Kidney (tissue), 14 donors: ENCODE measurements around the gene MED27. TPM values are rescaled to one million over a fixed set of nuclear protein-coding genes. Genes with fewer than 3 reads are reported as not detected.
A peak's percentile ranks its signal among the peaks of the same experiment; 100 is the strongest.

Experiments
- DNase-seq, 5 donors: peaks; one replicate each; pipeline ENCODE4 v3.0.0-alpha.2; 2013 to 2020
- FAIRE-seq: peaks from 2 replicates; lab custom pipeline; 2012; peaks lifted over from hg19 to GRCh38; lab: Jason Lieb, UNC
- H3K27ac ChIP-seq, 2 donors: one replicate each; pipeline ENCODE4 v1.7.0; 2013; ENCODE audit warnings: low read depth in 2 of 2, low read length in 2 of 2, inconsistent platforms in 1 of 2
- H3K27me3 ChIP-seq: one replicate; pipeline ENCODE4 v1.7.1; 2013; ENCODE audit warnings: low read length, inconsistent platforms; ENCODE audit not compliant: control insufficient read depth, insufficient read depth
- H3K36me3 ChIP-seq, 3 donors: one replicate each; pipeline versions ENCODE4 v1.7.0 to v1.7.1; 2013; ENCODE audit warnings: low read length in 3 of 3, control low read depth in 1 of 3, inconsistent platforms in 1 of 3; ENCODE audit not compliant: insufficient read depth in 3 of 3, control insufficient read depth in 2 of 3
- H3K4me1 ChIP-seq, 3 donors: one replicate each; pipeline versions ENCODE4 v1.7.0 to v1.7.1; 2013; ENCODE audit warnings: low read length in 3 of 3, inconsistent platforms in 1 of 3, low read depth in 1 of 3; ENCODE audit not compliant: control insufficient read depth in 2 of 3, insufficient read depth in 2 of 3
- H3K4me3 ChIP-seq, 3 donors: one replicate each; pipeline versions ENCODE4 v1.7.0 to v1.8.1; 2013; ENCODE audit warnings: low read length in 3 of 3, control low read depth in 1 of 3, inconsistent platforms in 1 of 3
- H3K9ac ChIP-seq, 3 donors: one replicate each; pipeline versions ENCODE4 v1.7.0 to v1.7.1; 2013; ENCODE audit warnings: low read length in 3 of 3, control low read depth in 1 of 3, inconsistent platforms in 1 of 3
- H3K9me3 ChIP-seq, 3 donors: one replicate each; pipeline versions ENCODE4 v1.7.0 to v1.7.1; 2013; ENCODE audit warnings: low read length in 3 of 3, control low read depth in 1 of 3, inconsistent platforms in 1 of 3; ENCODE audit not compliant: control insufficient read depth in 2 of 3, insufficient read depth in 1 of 3
- intact Hi-C: fragments of 100-400 bp; cut with DNase I; formaldehyde crosslinking; loops from one replicate; pipeline ENCODE4 v1.11.1; 2022
- polyA plus RNA-seq: library from polyadenylated mRNA; stranded (reverse); fragments of 350-450 nt; fragmentation: Illumina TruSeq; extraction: RNeasy Lipid Tissue Mini Kit (QIAGEN cat#74804); gene quantifications from one replicate; pipeline ENCODE4 v1.2.3, GENCODE V29; 2014; ENCODE audit warnings: low read depth, low replicate concordance; ENCODE audit not compliant: insufficient read depth
- total RNA-seq: library from RNA; stranded (reverse); fragmentation: NEBNext Ultra II Directional; extraction: Animal tissue kit (Norgen Biotek cat#: 25700); gene quantifications from one replicate; pipeline ENCODE4 v1.2.1, GENCODE V29; 2021
- TF ChIP-seq, protein P1 (sequence below): IDR thresholded peaks from 3 replicates; pipeline ENCODE4 v1.5.1; 2012; ENCODE audit warnings: mild to moderate bottlenecking, moderate library complexity, borderline replicate concordance; ENCODE audit not compliant: insufficient read depth; ENCODE audit errors: extremely low read depth
- donor health status: control.
- donor health status: control.
- donor health status: control.
- donor health status: control.
- donor health status: control.
- donor health status: DM: yes; HTN: yes; CAD: no.
- donor health status: Normal renal cell carcinoma (clear cell type).

The MED27 gene
- total and polyA plus RNA-seq, 2 donors from 2014 or later = 15.9 to 23.1 TPM

DNA sequence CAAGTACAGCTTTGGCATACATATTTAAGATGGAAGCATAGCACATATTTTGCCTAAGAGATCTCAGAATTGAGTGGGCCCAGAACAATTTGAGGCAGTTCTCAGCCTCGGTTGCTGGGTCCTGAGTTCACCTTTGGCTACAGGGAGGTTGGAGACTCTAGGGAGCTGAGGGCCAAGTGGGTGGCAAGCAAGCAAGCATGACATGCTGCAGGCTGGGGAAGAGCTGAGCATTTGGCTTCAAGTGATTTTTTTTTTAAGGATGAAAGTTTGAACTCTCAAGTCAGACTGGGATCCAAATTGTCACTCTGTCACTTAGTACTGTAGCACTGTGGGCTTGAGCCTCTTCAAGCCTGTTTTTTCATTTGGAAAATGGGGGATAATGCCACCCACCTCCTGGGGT is 160.5 kb downstream of the MED27 start:
- TF ChIP-seq, protein P1, sequence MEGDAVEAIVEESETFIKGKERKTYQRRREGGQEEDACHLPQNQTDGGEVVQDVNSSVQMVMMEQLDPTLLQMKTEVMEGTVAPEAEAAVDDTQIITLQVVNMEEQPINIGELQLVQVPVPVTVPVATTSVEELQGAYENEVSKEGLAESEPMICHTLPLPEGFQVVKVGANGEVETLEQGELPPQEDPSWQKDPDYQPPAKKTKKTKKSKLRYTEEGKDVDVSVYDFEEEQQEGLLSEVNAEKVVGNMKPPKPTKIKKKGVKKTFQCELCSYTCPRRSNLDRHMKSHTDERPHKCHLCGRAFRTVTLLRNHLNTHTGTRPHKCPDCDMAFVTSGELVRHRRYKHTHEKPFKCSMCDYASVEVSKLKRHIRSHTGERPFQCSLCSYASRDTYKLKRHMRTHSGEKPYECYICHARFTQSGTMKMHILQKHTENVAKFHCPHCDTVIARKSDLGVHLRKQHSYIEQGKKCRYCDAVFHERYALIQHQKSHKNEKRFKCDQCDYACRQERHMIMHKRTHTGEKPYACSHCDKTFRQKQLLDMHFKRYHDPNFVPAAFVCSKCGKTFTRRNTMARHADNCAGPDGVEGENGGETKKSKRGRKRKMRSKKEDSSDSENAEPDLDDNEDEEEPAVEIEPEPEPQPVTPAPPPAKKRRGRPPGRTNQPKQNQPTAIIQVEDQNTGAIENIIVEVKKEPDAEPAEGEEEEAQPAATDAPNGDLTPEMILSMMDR = no peak
- no peaks in the 10 kb centered on the region for H3K4me1 ChIP-seq
- no peak overlapping the region for H3K9ac ChIP-seq
- H3K9me3 ChIP-seq = no peaks in the 10 kb centered on the region
- no peak overlapping the region for H3K4me3 ChIP-seq
- H3K27me3 ChIP-seq = no peaks in the 10 kb centered on the region
- DNase-seq = no peak
- H3K27ac ChIP-seq = no peak overlapping the region
- H3K36me3 ChIP-seq = no peaks in the 10 kb centered on the region
- intact Hi-C loops = no loop called here
- no peak for FAIRE-seq

DNA sequence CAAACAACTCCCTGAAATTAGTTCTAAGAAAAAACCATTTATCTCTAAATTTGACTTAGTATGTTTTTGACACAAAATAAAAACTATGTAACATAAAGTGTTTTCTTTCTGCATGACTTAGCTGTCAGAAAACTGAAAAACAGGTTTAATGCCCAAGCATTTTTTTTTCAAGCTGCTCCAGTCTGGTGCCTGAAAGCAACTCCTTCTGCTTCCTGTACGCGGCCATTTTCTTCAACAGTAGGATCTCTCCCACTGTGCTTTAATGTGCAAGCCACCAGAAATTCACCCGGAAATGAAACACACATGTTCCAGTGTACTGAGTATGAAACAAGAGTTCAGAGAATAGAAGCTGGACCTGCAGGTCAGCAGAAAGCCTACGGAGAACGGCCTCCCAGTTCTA is 161.2 kb downstream of the MED27 start:
- DNase-seq (peak in 2 of 5 donors; percentile 6 to 19), FAIRE-seq (no peak)
- TF ChIP-seq, protein P1 = no peak
- Histone ChIP-seq H3K4me3 (no peak overlapping the region), H3K36me3 (no peaks in the 10 kb centered on the region), H3K4me1 (no peaks in the 10 kb centered on the region), H3K9me3 (no peaks in the 10 kb centered on the region), H3K9ac (no peak overlapping the region), H3K27ac (no peak overlapping the region), H3K27me3 (no peaks in the 10 kb centered on the region)
- intact Hi-C loops = no loop called here

DNA sequence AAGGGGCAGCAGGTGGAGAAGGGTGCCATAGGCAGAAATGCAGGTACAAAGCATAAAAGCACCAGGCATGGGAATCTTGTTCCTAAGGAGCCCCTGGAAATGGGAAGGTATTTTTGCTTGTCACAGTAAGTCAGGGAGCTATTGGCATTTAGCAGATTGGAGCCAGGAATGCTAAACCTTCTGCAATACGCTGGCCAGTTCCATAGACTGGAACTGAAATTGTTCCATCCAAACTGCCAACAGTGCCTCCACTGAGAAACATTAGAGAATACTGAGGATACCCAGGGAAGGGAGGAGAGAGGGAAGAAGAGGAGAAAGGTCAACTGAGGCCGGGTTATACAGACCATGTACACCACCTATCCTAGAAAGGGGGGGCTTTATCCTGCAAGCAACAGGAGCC is 162.7 kb downstream of the MED27 start:
- TF ChIP-seq, protein P1 = no peak
- no peaks in the 10 kb centered on the region for H3K27me3 ChIP-seq
- H3K27ac ChIP-seq = no peak overlapping the region
- H3K4me3 ChIP-seq = no peak overlapping the region
- no peaks in the 10 kb centered on the region for H3K9me3 ChIP-seq
- no peaks in the 10 kb centered on the region for H3K4me1 ChIP-seq
- no peak overlapping the region for H3K9ac ChIP-seq
- FAIRE-seq = no peak
- no peak for DNase-seq
- no peaks in the 10 kb centered on the region for H3K36me3 ChIP-seq
- intact Hi-C loops = no loop called here

DNA sequence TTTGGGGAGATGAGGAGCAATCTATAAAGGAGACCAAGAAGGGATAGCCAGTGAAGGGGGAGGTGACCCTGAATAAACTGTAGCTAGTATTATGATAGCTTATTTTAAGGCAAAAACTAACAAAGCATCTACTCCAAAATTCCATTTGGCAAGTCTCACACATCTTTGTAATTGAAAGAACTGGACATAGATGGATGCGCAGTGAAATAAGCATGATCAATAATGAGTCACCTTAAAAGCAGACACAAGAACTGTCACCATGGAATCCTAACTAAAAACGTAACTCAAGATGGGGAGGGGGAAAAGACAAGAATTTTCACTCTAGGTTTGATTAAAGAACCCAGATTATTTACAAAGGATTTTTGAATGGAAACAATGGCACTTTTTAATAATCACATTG is 164.5 kb downstream of the MED27 start:
- H3K4me3 ChIP-seq = no peak overlapping the region
- no peaks in the 10 kb centered on the region for H3K9me3 ChIP-seq
- FAIRE-seq (no peak), DNase-seq (no peak)
- H3K27ac ChIP-seq = no peak overlapping the region
- no peaks in the 10 kb centered on the region for H3K4me1 ChIP-seq
- H3K27me3 ChIP-seq = no peaks in the 10 kb centered on the region
- H3K9ac ChIP-seq = no peak overlapping the region
- TF ChIP-seq, protein P1 = no peak
- H3K36me3 ChIP-seq = no peaks in the 10 kb centered on the region
- intact Hi-C loops = no loop called here
